Right cardiac atrium (tissue), 5 donors: Measurements from ENCODE around the gene MYOZ1. TPM values are rescaled to one million over a fixed set of nuclear protein-coding genes. Genes with fewer than 3 reads are reported as not detected.
A peak's percentile ranks its signal among the peaks of the same experiment; 100 is the strongest.
"Not testable (repeated sequence)": the region's sequence is repeated elsewhere in the genome, so short reads cannot be mapped to it uniquely, and the experiment has no call there.

Source experiments
- ATAC-seq, 2 donors: fragments of 200-7000 bp; cut with Tn5 transposase; one replicate each; pipeline versions ENCODE4 v1.8.0 to v1.9.1; 2020; ENCODE audit warnings: moderate library complexity in 2 of 2, mild to moderate bottlenecking in 1 of 2
- DNase-seq, 3 donors: peaks; one replicate each; pipeline ENCODE4 v3.0.0-alpha.2; 2020
- H3K27ac ChIP-seq: one replicate; pipeline ENCODE4 v1.5.1; 2013; ENCODE audit warnings: mild to moderate bottlenecking, low read length, control low read depth, moderate library complexity
- H3K27me3 ChIP-seq: one replicate; pipeline ENCODE4 v1.6.1; 2013; ENCODE audit not compliant: control insufficient read depth, insufficient read depth
- H3K4me1 ChIP-seq: one replicate; pipeline ENCODE4 v1.6.1; 2013; ENCODE audit warnings: low read length; ENCODE audit not compliant: control insufficient read depth, insufficient read depth
- H3K4me3 ChIP-seq: one replicate; pipeline ENCODE4 v1.5.1; 2013; ENCODE audit warnings: low read length, control low read depth
- H3K9me3 ChIP-seq: one replicate; pipeline ENCODE4 v1.6.1; 2013; ENCODE audit warnings: low read length; ENCODE audit not compliant: control insufficient read depth
- WGBS: extraction: QIAGEN DNeasy Blood & Tissue Kit; methylation state at CpG from one replicate; pipeline ENCODE4 v1.1.7; 2013; 5-methylcytosine and 5-hydroxymethylcytosine counted together
- intact Hi-C, 4 donors: fragments of 100-400 bp; cut with DNase I; formaldehyde crosslinking; loops; one replicate each; pipeline versions ENCODE4 v1.11.0 to v1.14.0; 2022 to 2023
- polyA plus RNA-seq: library from polyadenylated mRNA; stranded (reverse); fragments of 200-250 nt; gene quantifications from one replicate; pipeline ENCODE4 v1.2.3, GENCODE V29; 2013
- total RNA-seq, 4 donors: library from RNA; stranded (reverse); fragmentation: NEBNext Ultra II Directional; extraction: Animal tissue kit (Norgen Biotek cat#: 25700); gene quantifications; one replicate each; pipeline ENCODE4 v1.2.1, GENCODE V29; 2021
- donor health status: healthy with polysubstance abuse.
- donor health status: DM: no; HTN: yes; CAD: no.
- donor health status: DM: no; HTN: no; CAD: no.
- donor health status: DM: no; HTN: yes; CAD: no; lungs with severe emphysema.
- donor health status: DM: yes; HTN: yes; CAD: no.

Gene MYOZ1
- total and polyA plus RNA-seq, 5 donors = 19.5 to 101 (median 72.6) TPM

GRCh38 chr10:73627300-73627699, 14.0 kb downstream of the MYOZ1 start:
- intact Hi-C loops = no loop called here
- no peak overlapping the region for H3K27ac ChIP-seq
- DNase-seq (no peak), ATAC-seq (no peak)
- WGBS = 96% methylated on average over 6 of the region's 6 CpGs
- no peaks in the 10 kb centered on the region for H3K9me3 ChIP-seq
- no peak overlapping the region for H3K4me3 ChIP-seq
- H3K4me1 ChIP-seq = no peaks in the 10 kb centered on the region
- H3K27me3 ChIP-seq = no peaks in the 10 kb centered on the region

DNA sequence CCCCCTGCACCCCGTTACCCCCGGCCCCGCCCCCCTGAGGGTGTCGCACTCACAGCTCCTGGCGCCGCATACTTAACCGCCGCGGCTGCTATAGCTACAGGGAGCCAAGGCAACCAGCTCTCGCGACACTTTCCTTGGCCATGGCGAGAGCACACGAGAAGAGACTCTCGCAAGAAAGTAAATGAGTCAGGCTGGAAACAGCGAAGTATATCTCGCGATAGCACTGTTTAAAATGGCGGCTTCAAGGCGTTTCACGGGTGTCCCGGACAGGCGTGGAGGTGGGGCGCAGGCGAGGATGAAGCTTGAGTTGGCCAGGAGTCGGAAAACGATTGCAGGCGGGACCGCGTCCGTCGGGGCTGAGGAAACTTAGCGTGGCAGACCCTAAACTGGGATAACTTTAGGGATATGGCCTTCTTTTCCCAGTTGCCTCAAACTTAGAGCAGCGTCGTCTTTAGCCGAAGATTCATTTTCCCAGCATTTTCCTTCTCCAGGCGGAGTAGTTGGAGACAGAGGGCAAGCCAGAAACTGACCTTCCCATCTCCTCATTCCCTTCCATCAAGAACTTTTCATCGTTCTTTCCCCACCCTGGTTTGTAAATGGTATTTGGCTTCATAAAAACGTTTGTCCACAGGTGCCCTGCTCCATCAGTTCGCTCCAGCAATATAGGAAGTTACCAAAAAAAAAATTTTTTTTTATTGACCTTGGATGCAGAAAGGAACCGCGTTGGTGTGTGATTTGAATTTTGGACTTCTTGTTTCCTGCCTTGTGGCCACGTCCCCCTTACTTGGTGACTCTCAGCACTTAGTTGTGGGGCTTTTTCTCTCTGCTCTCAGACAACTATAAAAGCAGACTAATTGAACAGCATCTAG, 15.2 kb downstream of the MYOZ1 start:
- ATAC-seq = peak; percentile 98 to 99
- no peaks in the 10 kb centered on the region for H3K27me3 ChIP-seq
- H3K4me1 ChIP-seq = no peaks in the 10 kb centered on the region
- no peaks in the 10 kb centered on the region for H3K9me3 ChIP-seq
- peak overlapping the region; percentile 63 for H3K4me3 ChIP-seq
- intact Hi-C loops = no loop called here
- H3K27ac ChIP-seq = peak overlapping the region; percentile 65
- WGBS = 2% methylated on average over 42 of the region's 42 CpGs
- peak; percentile 94 to 98 (median 96) for DNase-seq

DNA sequence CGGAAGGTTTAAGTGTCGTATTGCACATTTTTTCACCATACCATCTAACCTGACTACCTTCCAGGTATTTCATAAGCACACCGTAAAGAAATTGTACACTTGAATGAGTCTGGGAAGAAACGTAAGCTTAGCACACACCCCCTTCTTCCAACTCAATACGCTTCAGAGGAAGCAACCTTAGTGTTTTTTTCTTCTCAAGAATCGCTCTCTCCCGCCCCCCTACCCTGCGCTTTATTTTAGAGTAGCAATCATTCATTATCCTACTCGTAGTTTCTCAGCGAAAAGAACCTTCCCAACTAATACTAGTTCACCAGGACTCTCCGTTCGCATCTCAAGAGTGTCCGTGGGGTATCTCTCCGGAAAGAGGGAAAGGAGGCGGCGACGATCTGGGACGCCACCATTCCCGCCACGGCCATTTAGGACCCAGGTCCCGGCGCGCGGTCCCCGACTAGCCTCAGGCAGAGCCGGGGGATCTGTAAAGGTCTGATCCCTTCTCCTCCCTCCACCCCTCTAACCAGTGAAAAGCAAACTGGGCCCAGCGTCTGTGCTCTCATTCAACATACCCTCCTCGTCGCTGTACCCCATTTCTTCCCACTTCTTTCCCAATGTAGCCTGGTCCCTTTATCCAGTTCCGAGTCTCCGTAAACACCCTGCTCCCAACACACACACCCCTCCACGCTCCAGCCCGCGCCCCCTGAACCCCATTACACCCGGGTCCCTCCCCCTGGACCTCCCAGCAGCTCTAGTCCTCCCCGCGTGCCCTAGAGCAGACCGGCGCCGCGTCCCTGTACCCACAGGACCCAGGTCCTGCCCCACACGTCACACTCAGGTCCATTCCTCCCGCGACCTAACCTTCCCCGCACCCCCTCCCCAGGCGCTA, 16.0 kb downstream of the MYOZ1 start:
- Histone ChIP-seq H3K27me3 (no peaks in the 10 kb centered on the region), H3K27ac (peak overlapping the region; percentile 37), H3K9me3 (no peaks in the 10 kb centered on the region), H3K4me1 (no peaks in the 10 kb centered on the region), H3K4me3 (peak overlapping the region; percentile 63)
- WGBS = 1% methylated on average over 45 of the region's 46 CpGs
- ATAC-seq (peak; percentile 45 to 85), DNase-seq (peak in 2 of 3 donors; percentile 58 to 63)
- intact Hi-C loops = no loop called here

GRCh38 chr10:73623056-73623455, 18.2 kb downstream of the MYOZ1 start:
- Histone ChIP-seq H3K27ac (no peak overlapping the region), H3K9me3 (no peaks in the 10 kb centered on the region), H3K4me3 (no peak overlapping the region), H3K27me3 (no peaks in the 10 kb centered on the region), H3K4me1 (no peaks in the 10 kb centered on the region)
- WGBS = 92% methylated on average over 4 of the region's 4 CpGs
- DNase-seq (no peak), ATAC-seq (no peak)
- intact Hi-C loops = no loop called here

DNA sequence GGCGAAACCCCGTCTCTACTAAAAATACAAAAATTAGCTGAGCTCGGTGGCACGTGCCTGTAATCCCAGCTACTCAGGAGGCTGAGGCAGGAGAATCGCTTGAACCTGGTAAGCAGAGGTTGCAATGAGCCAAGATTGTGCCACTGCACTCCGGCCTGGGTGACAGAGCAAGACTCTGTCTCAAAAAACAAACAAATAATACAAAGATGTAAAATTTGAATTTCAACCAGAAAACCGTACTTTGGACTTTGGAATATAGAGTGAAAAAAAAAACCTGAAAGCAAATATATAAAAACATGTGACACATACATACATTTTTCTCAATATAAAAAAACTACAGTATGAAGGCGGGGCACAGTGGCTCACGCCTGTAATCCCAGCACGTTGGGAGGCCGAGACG, 20.3 kb downstream of the MYOZ1 start:
- H3K9me3 ChIP-seq, DNase-seq, ATAC-seq, H3K4me1 ChIP-seq, intact Hi-C loops, H3K4me3 ChIP-seq, H3K27ac ChIP-seq, H3K27me3 ChIP-seq: not testable (repeated sequence)
- 93% methylated on average over 12 of the region's 12 CpGs for WGBS

- H3K9me3 ChIP-seq, H3K4me3 ChIP-seq, H3K27me3 ChIP-seq, DNase-seq, H3K27ac ChIP-seq, H3K4me1 ChIP-seq, ATAC-seq, intact Hi-C loops: not testable (repeated sequence)
- 99% methylated on average over 8 of the region's 8 CpGs for WGBS
These were observed 24.1 kb downstream of the MYOZ1 start for GRCh38 chr10:73617143-73617542.

GRCh38 chr10:73614720-73615119, 26.6 kb downstream of the MYOZ1 start:
- ATAC-seq = no peak
- 94% methylated on average over 3 of the region's 3 CpGs for WGBS
- Histone ChIP-seq H3K27me3 (no peaks in the 10 kb centered on the region), H3K27ac (no peak overlapping the region), H3K4me3 (no peak overlapping the region), H3K4me1 (no peaks in the 10 kb centered on the region), H3K9me3 (no peaks in the 10 kb centered on the region)
- no peak for DNase-seq
- intact Hi-C loops = no loop called here

GRCh38 chr10:73609116-73609515, 32.2 kb downstream of the MYOZ1 start:
- no peak for DNase-seq
- Histone ChIP-seq H3K27me3 (no peaks in the 10 kb centered on the region), H3K4me3 (no peak overlapping the region), H3K9me3 (no peaks in the 10 kb centered on the region), H3K4me1 (no peaks in the 10 kb centered on the region), H3K27ac (no peak overlapping the region)
- ATAC-seq = no peak
- intact Hi-C loops = no loop called here
- WGBS = 84% methylated on average over 4 of the region's 4 CpGs

- intact Hi-C loops = no loop called here
- peak in 1 of 2 donors; percentile 38 for ATAC-seq
- H3K4me1 ChIP-seq = no peaks in the 10 kb centered on the region
- H3K4me3 ChIP-seq = no peak overlapping the region
- no peak overlapping the region for H3K27ac ChIP-seq
- H3K27me3 ChIP-seq = no peaks in the 10 kb centered on the region
- DNase-seq = no peak
- H3K9me3 ChIP-seq = no peaks in the 10 kb centered on the region
- WGBS = 49% methylated on average over 3 of the region's 3 CpGs
These were observed 39.8 kb downstream of the MYOZ1 start for GRCh38 chr10:73601486-73601921.

DNA sequence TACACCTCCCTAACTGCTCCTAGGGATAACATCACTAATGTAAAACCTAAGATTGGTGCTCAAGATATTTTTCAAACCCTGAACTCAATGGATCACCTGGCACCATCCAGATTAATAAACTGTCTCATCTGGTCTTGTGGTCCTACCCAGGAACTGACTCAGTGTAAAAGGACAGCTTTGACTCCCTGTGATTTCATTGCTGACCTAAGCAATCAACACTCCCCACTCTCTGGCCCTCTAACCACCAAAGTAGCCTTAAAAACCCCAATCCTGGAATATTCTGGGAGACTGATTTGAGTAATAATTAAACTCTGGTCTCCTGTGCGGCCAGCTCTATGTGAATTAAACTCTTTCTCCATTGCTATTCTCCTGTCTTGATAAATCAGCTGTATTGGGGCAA, 43.9 kb downstream of the MYOZ1 start:
- DNase-seq (no peak), ATAC-seq (no peak)
- Histone ChIP-seq H3K4me1 (no peaks in the 10 kb centered on the region), H3K9me3 (no peaks in the 10 kb centered on the region), H3K4me3 (no peak overlapping the region), H3K27ac (no peak overlapping the region), H3K27me3 (no peaks in the 10 kb centered on the region)
- intact Hi-C loops = no loop called here
- 96% methylated on average over 1 of the region's 1 CpG for WGBS

- Histone ChIP-seq H3K27ac (no peak overlapping the region), H3K4me3 (no peak overlapping the region), H3K4me1 (peaks cover 4% of the 10 kb centered on the region), H3K9me3 (no peaks in the 10 kb centered on the region), H3K27me3 (no peaks in the 10 kb centered on the region)
- 83% methylated on average over 5 of the region's 5 CpGs for WGBS
- no peak for DNase-seq
- no peak for ATAC-seq
- intact Hi-C loops = no loop called here
These were observed 47.5 kb downstream of the MYOZ1 start for GRCh38 chr10:73593812-73594211.
